A549 (cell line): Measurements from ENCODE around the gene ANKRD34A.

Experiments
- BHLHE40 ChIP-seq: IDR thresholded peaks from 2 replicates; pipeline ENCODE4 v1.6.1; 2012; ENCODE audit warnings: low read depth, low read length, inconsistent platforms
- POLR2A ChIP-seq: IDR thresholded peaks from 2 replicates; pipeline ENCODE4 v1.6.1; 2012; ENCODE audit warnings: mild to moderate bottlenecking, low read length
- RAD21 ChIP-seq, 2 experiments: fragments of >200 bp in 1 of 2; sonication (Bioruptor Twin) in 1 of 2; formaldehyde crosslinking in 1 of 2; IDR thresholded peaks in 1 of 2; conservative IDR thresholded peaks in 1 of 2; 2 replicates in 1 of 2; 3 replicates in 1 of 2; pipeline ENCODE4 v1.6.1; 2012 to 2018; ENCODE audit warnings: inconsistent platforms in 1 of 2
- RCOR1 ChIP-seq: fragments of 150-350 bp; IDR thresholded peaks from 2 replicates; pipeline ENCODE4 v1.6.1; 2014; ENCODE audit warnings: antibody characterized with exemption, low read length, low read depth
- TF ChIP-seq, protein P1 (sequence below): IDR thresholded peaks from 2 replicates; pipeline ENCODE4 v1.6.1; 2012

DNA sequence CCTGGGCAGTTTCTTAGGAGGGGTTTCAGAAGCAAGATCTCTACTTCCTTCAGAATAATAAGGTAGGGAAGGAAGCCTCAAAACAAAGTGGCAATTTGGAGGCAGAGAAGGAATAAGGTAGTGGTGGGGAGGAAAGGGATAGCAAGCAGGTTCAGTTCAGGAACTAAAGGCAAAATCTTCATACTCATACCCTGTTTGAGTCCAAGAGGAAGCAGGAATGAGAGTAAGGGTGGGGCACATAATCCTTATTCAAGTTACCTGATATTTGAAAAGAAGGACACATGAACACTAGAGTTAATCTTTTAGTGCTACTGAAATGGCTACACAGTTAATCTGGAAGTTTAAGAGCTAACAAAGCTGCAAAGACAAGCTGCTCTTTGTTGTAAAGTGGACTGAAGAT is 28.7 kb downstream of the ANKRD34A start:
- TF ChIP-seq, protein P1, sequence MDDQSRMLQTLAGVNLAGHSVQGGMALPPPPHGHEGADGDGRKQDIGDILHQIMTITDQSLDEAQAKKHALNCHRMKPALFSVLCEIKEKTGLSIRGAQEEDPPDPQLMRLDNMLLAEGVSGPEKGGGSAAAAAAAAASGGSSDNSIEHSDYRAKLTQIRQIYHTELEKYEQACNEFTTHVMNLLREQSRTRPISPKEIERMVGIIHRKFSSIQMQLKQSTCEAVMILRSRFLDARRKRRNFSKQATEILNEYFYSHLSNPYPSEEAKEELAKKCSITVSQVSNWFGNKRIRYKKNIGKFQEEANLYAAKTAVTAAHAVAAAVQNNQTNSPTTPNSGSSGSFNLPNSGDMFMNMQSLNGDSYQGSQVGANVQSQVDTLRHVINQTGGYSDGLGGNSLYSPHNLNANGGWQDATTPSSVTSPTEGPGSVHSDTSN = no peak
- TF ChIP-seq RAD21 (conservative IDR thresholded peaks at IDR 0.05 in 1 of 2, IDR thresholded peaks at IDR 0.05 in 1 of 2) = no peak
- TF ChIP-seq BHLHE40 = no peak
- no peak for TF ChIP-seq RCOR1
- TF ChIP-seq POLR2A = no peak
